ENCODE results near the gene COMP.

DNA sequence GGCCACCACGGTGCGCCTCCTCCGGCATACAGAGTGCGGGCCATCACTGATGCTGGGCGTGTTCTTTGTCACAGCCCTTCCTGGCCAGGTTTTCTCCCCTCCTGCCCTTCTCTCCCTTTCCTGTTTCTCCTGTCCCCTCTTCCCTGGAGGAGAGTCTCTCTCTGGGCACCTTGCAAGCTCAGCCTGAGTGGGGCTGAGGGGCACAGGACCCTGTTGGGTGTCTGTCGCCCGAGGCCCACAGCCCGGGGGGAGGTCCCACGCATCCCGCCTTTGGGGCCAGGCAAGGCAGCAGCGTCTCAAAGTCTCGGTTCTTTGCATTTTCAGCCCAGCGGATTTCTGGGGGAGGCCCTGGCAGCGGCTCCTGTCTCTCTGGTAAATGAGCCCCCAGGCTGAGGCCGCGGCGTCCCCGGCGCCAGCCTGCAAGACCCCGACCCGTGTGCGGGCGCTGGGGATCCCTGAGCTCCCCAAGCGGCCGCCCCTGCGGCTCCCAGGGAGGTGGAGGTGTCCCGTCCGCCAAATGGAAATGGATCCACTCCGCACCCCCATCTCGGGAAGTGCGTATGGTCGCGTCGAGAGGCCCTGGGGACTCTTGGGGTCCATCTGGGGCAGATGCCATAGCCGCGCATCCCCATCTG, 47.2 kb downstream of the COMP start:
- TF ChIP-seq, protein P1, sequence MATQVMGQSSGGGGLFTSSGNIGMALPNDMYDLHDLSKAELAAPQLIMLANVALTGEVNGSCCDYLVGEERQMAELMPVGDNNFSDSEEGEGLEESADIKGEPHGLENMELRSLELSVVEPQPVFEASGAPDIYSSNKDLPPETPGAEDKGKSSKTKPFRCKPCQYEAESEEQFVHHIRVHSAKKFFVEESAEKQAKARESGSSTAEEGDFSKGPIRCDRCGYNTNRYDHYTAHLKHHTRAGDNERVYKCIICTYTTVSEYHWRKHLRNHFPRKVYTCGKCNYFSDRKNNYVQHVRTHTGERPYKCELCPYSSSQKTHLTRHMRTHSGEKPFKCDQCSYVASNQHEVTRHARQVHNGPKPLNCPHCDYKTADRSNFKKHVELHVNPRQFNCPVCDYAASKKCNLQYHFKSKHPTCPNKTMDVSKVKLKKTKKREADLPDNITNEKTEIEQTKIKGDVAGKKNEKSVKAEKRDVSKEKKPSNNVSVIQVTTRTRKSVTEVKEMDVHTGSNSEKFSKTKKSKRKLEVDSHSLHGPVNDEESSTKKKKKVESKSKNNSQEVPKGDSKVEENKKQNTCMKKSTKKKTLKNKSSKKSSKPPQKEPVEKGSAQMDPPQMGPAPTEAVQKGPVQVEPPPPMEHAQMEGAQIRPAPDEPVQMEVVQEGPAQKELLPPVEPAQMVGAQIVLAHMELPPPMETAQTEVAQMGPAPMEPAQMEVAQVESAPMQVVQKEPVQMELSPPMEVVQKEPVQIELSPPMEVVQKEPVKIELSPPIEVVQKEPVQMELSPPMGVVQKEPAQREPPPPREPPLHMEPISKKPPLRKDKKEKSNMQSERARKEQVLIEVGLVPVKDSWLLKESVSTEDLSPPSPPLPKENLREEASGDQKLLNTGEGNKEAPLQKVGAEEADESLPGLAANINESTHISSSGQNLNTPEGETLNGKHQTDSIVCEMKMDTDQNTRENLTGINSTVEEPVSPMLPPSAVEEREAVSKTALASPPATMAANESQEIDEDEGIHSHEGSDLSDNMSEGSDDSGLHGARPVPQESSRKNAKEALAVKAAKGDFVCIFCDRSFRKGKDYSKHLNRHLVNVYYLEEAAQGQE (IDR thresholded peaks at IDR 0.05; ENCODE audit: low read depth, low read length), result no peak
- no peak for TF ChIP-seq CTCF (IDR thresholded peaks at IDR 0.05)
- no peak for TF ChIP-seq POLR2AphosphoS5 (IDR thresholded peaks at IDR 0.05; ENCODE audit: low read depth, low read length)
- TF ChIP-seq, protein P2, sequence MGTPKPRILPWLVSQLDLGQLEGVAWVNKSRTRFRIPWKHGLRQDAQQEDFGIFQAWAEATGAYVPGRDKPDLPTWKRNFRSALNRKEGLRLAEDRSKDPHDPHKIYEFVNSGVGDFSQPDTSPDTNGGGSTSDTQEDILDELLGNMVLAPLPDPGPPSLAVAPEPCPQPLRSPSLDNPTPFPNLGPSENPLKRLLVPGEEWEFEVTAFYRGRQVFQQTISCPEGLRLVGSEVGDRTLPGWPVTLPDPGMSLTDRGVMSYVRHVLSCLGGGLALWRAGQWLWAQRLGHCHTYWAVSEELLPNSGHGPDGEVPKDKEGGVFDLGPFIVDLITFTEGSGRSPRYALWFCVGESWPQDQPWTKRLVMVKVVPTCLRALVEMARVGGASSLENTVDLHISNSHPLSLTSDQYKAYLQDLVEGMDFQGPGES (IDR thresholded peaks at IDR 0.05; ENCODE audit: low read depth, low read length), result no peak

Measured in SK-N-SH (cell line).